HuH-7.5 (cell line): ENCODE measurements around the gene CDH16.
A peak's percentile ranks its signal among the peaks of the same experiment; 100 is the strongest.

ENCODE experiments used
- DNase-seq: peaks from one replicate; pipeline ENCODE4 v3.0.0; 2011; ENCODE audit warnings: low spot score

The CDH16 gene

DNA sequence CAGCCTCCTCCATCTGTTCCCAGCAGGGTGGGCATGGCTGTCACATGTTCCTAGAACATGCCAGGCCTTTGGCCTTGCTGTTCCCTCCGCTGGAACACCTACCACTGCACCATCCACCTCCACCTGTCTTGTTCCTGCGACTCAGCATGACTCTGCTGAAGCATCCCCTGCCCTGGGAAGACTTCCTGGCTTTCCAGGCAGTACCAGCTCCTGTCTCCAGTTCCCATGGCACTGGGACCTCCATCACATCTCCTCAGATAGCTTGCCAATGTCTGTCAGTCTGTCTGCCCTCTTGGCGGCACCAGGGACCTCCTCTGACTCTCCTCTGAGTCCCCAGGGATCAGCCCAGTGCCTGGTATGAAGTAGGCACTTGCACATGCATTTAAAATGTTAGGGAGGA lies 22.7 kb downstream of the CDH16 start:
- DNase-seq, result no peak

DNA sequence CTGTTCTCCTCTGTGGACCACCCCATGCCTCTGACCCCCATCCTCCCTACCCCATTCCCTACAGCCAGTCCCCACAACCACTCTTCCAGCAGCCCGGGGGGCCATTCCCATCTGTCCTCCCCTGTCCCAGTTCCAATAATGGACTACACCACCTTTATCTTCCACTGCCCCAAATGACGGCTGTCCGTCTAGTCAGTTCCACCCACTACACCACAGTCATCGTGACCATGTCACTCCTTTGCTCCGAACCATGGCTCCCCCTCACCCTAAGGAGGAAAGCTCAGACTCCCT lies 23.1 kb downstream of the CDH16 start:
- DNase-seq, result no peak

DNA sequence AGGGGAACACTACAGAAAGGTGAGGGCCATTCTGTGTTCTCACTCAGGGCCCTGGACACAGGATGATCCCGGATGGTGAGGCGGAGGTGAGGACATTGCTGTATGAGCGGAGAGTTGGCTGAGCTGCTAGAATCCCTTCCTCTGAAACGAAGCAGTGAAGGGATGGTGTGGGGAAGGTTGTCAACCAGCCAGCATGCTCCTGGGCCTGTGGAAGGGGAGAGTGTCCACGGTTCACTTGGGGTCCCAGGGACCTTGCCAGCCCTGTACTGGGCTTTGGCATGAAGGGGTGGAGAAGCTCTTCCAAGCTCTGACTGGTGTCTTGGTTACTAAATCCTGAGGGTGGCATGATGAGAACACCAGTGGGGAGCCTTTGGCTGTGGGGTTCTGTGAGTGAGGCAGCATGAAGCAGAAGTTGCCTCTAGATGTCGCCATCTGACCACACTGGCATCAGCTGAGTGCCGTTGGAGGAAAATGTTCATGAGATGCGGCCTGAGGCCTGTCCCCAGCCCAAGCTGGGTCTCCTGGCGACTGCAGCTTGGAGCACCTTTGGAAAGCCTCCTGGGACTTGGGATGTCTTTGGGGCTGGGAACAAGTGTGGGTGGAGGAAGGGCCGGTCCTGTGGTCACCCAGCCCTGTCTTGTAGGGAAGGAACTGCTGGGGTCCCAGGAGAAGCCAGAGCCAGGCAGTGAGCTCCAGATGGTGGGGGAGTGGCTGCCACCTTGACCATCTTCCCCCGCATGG lies 23.6 kb downstream of the CDH16 start:
- DNase-seq, result no peak

DNA sequence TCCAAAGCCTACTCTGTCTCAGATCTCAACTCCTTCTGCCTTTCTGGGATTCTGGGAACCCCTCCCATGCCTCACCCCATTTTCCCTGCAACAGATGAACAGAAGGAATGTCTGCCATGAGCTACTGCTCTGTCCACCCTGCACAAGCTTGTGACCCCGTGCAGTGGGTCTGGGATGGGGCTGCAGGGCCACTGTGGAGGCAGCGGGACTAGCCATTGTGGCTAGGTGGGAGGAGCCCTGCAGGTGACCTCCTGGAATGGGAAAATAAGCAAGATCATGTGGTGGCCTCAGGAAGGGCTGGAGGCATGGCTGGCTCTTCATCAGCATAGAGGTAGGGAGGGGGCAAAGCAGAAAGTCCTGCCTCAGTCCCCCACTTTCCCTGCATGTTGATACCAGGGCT lies 24.6 kb downstream of the CDH16 start:
- DNase-seq, result no peak

DNA sequence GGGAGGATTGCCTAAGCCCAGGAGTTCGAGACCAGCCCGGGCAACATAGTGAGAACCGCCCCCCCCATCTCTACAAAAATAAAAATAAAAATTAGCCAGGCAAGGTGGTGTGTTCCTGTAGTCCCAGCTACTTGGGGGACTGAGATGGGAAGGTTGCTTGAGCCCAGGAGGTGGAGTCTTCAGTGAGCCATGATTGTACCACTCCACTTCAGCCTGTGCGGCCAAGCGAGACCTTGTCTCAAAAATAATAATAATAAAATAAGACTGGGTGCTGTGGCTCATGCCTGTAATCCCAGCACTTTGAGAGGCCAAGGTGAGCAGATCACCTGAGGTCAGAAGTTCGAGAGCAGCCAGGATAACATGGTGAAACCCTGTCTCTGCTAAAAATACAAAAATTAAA lies 26.9 kb downstream of the CDH16 start:
- no peak for DNase-seq

DNA sequence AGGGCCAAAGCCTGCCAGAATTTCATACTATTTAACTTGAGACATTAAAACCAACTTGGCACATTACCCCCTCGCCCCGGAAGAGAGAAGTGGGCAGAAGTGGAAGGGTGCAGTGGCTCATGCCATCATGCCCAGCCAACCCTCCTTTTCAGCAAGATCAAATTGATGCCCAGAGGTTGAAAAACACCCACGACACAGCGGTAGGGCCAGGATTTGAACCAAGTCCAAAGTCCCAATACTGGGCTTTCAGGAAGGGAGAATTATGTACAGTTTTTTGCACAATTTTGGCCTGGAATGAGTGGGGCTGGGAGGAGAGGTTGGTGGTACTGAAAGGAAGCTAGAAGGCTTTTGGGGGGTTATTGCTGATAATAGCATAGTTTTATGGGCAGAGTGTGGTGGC lies 27.3 kb downstream of the CDH16 start:
- DNase-seq, result no peak

DNA sequence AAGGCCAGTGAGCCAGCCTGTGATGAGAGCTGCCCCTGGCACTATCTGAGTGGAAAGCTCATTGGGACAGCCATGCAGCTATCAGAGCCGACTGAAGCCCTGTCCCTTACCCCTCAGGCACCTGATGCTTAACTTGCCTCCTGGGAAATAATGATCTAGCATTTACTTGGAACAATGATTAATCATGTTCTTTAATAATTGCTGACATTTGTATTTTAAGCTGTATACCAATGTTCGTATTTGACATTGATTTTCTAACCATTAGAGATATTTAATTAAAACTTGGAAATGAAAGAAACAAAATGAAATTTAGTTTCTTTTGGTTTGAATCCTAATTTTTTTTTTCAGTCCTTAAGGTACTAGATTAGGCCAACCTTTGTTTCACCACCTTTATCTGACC lies 27.9 kb downstream of the CDH16 start:
- no peak for DNase-seq

DNA sequence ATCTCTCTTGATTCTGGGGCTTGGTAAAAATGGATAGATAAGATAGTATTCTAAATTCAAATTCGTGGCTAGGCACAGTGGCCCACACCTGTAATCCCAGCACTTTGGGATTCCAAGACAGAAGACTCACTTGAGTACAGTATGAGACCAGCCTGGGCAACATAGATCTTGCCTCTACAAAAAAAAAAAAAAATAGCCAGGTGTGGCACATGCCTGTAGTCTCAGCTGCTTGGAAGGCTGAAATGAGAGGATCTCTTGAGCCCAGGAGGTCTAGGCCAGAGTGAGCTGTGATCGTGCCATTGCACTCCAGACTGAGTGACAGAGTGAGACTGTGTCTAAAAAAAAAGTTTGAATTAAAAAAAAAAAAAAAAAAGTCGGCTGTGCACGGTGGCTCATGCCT lies 29.1 kb downstream of the CDH16 start:
- DNase-seq, result no peak

DNA sequence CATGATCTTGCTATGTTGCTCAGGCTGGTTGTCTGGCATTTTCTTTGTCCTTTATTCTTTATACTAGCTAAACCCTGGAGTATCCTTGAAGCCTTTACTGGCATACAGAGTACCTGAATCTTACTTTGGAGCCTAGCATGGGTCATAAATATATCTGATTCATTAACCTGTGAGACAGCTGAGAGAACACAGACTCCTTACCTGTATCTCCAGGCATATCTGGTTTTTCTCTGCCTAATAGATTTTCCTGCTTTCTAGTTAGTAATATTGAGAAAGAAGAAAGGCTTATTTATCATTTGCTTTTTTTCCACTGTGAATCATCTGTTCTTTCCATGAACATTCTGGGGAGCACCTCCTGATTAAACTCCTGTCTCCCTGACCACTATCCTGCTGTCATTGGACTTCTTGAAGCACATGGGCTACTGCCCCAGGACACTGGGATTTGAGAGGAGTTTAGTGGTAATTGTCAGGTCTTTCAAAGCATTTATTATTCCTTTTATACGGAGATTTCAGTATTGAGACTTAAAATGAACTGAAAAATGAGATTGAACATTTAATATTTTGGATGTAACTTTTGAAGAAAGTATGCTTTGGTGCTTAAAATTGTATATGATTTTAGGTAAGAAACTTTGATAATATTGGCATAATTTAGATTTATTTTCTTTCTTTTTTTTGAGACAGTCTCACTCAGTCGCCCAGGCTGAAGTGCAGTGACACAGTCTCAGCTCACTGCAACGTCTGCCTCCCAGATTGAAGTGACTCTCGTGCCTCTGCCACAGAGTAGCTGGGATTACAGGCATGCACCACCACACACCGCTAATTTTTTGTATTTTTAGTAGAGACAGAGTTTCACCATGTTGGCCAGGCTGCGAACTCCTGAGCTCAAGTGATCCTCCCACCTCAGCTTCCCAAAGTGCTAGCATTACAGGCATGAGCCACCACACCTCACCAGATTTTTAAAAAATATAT lies 29.8 kb downstream of the CDH16 start:
- no peak for DNase-seq

DNA sequence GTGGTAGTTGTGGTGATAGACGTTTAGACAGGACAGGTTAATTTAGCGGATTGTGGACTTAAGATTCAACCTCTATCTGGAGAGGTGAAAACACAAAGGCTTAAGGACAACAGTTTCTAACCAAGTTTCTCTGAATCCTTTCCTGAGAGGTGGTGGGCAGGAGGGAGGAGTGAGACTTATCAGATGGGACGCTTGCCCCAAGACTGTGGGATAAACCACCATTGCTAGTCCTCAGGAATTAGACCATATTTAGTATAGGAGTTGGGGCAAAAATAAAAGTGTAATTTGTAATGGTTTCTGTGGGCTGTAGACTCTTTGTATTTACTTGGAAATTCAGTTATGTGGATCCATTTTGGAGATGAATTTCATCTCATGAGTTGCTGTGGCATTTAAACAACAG lies 31.8 kb downstream of the CDH16 start:
- no peak for DNase-seq

DNA sequence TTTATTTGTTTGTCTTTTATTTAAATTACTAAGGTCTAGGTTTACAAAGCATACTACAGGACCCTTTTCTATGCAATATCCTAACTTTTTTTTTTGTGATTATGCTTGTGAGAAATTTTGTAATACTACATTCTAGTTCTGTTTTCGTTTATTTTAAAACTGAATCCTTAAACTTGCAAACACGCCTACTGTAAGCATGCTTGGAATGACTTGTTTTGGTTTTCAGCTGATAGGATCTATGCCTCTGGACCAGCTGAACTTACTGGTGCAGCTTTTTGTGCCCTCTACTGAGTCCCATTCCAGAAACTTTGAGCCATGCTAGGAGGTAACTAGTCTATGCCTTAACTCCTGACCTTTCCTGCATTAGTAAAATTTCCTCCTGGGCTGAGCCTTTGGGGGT lies 32.4 kb downstream of the CDH16 start:
- no peak for DNase-seq

DNA sequence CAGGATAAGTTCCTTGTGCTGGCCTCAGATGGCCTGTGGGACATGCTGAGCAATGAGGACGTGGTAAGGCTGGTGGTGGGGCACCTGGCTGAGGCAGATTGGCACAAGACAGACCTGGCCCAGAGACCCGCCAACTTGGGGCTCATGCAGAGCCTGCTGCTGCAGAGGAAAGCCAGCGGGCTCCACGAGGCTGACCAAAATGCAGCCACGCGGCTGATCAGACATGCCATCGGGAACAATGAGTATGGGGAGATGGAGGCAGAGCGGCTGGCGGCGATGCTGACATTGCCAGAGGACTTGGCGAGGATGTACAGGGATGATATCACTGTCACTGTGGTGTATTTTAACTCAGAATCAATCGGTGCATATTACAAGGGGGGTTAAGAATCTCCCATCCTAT lies 33.2 kb downstream of the CDH16 start:
- DNase-seq, result no peak

DNA sequence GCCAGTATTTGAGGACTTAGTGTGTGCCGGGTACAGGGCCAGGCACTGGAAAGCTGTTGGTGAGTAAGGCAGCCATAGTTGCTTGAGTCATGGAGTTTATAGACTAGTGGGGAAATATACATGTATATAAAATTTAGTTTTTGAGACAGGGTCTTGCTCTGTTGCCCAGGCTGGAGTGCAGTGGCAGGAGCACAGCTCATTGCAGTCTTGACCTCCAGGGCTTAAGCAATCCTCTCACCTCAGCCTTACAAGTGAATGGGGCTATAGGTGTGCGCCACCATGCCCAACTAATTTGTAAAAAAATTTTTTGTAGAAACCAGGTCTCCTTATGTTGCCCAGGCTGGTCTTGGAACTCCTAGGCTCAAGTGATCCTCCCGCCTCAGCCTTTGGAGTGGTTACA lies 36.0 kb downstream of the CDH16 start:
- DNase-seq, result no peak

DNA sequence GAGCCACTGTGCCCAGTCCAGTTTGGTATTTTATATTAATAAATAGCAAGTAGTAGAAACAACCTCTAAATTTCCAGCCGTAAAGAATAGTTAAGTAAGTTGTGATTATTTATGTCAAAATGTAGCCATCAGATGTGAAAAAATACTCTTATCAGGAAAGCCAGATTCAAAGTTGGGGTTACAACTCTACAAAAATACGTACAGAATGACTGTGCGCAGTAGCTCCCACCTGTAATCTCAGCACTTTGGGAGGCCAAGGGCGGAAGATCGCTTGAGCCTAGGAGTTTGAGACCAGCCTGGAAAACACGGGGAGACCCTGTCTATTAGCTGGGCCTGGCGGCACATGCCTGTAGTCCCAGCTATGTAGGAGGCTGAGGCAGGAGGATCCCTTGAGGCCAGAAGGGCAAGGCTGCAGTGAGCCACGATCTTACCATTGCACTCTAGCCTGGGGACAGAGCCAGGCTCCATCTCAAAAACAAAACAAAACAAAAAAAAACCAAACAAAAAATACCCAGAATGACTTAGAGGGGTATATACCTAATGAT lies 36.6 kb downstream of the CDH16 start:
- DNase-seq, result no peak

DNA sequence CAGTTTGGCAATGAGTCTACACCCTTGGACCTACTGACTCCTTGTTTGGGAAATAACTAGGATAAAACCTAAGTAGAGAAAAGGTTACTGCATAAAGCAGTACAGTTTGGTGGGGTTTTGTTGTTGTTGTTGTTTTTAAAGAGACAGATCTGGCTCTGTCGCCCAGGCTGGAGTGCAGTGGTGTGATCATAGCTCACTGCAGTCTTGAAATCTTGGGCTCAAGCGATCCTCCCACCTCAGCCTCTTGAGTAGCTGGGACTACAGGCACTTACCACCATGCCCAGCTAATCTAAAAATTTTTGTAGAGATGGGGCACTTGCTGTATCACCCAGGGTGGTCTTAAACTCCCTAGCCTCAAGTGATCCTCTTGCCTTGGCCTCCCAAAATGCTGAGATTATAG lies 37.1 kb downstream of the CDH16 start:
- no peak for DNase-seq

DNA sequence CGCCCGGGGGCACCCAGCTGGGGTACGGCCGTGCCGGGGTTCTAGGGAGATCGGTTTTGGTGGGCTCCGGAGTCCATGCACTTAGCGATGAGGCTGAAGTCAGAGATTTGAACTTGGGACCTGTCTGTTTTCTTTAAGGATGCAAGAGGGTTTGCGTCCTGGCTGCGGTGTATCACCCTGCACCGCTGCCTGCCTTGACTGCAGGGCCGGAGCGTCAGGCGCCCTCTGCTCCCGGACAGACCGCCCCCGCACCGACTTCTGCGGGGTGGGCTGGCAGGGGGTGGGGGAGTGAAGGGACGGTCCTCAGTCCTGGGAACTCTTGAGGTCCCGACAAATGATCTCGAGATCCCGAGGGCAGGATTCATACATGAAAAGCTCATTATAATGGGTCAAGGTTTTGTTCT lies 37.7 kb downstream of the CDH16 start:
- no peak for DNase-seq

DNA sequence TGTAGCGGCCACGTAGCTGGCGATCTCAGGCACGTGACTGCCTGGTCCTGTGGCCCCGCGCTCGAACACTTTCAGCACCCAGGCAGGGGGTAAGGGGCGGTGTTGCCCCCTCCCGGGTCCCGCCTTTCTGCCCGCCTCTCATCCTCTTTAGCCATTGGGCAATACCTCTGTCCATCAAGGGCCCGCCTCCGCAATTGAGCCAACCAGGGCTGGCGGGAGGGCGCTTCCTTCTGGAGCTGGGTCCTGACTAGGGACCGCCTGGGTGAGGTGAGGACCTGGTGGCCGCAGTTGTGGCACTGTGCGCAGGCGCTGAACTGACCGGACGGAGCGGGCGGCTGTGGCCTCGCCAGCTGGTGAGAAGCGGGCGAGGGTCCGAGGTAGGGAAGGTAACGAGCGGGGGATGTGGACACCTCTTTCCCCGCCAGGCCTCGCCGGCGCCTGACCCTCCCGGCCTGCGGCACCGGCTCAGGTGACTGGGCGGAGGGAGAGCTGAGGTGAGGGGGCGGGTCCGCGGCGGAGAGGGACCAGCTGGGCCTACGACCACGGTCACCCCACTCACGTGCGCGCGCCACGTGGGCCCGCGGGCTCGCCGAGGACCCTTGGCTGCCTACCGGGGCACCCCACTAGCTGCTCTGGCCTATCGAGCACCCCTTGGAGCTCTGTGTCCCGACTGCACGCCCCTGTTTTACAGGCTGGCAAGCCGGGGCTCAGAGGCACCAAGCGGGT lies 38.2 kb downstream of the CDH16 start, which contains the start of gene PDP2:
Gene PDP2 (plus strand): TSS at position 228 of the 726 bp plus-strand sequence. CDS start 3,770 bp downstream, outside the sequence.
- peak; percentile 83 for DNase-seq

DNA sequence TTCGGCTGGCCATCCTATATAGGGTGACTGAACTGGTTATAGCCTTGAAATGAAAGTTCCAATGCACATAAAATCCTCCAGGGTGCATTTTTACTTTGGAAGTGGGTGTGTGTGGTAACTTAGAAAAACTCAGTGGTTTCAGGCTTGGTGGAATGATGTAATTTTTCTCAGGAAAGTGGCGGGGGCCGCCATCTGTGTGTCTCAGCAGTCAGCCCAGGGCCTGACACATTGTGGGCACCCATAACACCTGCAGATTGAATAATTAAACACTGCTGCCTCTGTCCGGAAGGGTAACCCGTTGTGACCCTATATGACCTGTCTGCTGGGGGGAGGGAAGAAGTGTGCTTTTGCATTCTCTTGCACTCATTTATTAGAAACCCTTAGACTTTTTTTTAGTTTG lies 40.6 kb downstream of the CDH16 start:
- DNase-seq, result no peak

DNA sequence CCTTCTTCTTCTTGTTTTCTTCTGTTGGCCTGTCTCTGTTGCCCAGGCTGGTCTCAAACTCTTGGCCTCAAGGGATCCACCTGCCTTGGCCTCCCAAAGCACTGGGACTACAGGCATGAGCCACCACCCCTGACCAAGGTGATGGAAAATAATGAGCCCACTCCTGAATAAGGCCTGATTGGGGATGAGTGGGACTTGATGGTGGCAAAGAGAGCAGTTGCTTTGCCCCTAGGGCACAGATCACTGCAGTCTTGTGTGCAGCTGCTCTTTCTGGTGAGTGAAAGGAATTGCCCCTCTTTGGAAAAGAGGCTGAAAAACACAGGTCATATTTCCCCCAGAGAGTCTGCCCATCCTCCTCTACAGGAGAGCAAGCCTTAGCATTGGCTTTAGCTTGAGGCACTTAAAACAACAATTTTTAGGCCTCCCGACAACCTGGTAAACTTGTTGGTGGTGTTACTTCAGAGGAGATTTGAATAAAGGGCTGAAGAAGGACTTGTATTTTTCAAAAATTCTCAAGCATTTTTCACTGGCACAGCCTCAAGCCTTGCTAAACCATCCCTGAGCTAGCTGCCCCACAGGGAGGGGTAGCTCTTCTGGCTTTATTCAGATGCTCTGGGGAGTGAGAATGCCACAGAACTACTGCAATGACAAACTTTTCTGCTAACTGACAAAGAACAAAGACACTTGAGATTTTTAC lies 44.5 kb downstream of the CDH16 start:
- DNase-seq, result no peak

DNA sequence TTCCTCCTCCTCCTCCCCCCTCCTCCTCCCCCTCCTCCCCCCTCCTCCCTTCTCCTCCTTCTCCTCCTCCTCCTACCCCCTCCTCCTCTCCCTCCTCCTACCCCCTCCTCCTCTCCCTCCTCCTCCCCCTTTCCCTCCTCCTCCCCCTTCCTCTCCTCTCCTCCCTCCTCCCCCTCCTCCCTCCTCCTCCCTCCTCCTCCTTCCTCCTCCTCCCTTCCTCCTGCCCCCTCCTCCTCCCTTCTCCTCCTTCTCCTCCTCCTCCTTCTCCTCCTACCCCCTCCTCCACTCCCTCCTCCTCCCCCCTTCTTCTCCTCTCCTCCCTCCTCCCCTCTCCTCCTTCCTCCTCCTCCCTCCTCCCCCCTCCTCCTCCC lies 45.0 kb downstream of the CDH16 start:
- no peak for DNase-seq

DNA sequence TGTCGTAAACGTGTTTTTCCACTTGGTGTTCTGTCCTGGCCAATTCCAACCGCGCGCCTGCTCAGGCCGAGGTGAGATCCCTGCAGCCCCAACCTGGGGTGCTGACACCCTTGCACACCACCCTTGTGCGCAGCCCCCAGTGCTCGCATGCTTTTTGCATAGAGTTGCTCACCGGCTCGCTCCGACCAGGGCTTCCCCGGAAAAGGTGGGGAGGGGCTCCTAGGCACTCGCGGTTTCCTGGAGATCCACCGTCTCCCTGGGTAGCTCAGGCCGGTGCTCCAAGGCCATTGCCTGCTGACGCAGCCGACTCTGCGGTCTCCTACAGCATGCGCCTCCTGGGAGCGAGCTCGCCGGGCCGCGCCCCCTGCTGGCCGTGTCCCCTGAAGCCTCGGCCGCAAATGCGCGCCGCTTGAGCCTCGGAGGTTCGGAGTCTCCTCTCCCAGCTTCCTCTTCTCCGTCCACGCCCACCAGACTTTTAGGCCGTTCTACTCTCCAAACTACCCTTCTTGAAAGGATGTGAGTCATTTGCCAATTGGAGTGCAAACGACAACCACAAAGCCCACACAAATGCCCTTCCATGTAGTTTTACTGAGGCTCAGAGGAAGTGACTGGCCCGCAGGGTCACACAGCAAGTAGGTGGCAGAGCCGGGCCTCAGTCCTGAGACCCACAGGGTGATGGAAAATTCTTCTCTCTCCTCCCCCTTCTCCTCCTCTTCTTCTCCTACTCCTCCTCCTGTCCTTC lies 45.6 kb downstream of the CDH16 start:
- DNase-seq, result peak; percentile 61
